ENCODE results near the gene KCNQ1OT1. TPM values are rescaled to one million over a fixed set of nuclear protein-coding genes. Genes with fewer than 3 reads are reported as not detected.

The KCNQ1OT1 gene
- total RNA-seq, 1 experiment from 2014 or later = 1.2 TPM

DNA sequence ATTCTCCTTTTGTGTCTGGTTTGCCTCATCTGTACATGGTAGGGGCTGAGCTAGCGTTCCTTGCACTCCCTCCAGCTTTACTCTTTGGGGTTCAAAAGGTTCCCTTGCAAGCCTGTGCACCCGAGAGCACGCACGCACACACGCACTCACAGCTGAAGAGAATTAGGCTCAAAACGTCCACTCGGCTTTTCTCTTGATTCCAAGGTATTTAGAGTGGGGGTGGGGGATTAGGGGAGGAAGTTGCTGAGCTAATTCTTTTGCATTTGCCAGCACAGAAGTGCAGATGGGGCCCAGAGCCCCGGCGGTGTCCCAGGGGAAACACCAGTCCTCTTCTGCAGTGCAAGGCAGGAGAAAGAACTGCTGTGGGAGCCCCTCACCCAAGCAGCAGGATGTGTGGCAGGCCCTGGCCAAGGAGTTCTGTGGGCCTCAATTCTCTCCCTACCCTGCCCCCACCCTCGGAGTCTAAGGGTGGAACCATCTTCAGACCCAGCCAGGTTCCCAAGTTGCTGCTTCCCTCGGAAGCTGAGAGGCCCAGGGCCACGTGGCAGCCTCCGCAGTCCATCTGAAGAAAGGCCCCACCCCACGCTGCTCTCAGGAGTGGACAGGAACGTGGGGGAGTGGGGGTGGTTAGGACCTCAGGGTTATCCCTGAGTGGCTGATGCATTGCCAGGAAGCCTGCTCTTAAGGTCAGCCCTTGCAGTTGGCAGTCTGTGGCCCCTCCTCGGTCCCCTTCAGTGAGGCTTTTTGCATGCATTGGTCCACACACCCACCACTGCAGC lies 3.8 kb upstream of the KCNQ1OT1 start:
- Histone ChIP-seq H3K4me2 (ENCODE audit: insufficient read depth, insufficient read length, low read length) (no peak overlapping the region), H3K23me2 (ENCODE audit: insufficient read length, low read depth, low read length, poor library complexity, severe bottlenecking) (peaks cover 7% of the 10 kb centered on the region), H2AK5ac (ENCODE audit: insufficient read length, low read length) (no peak overlapping the region), H3T11ph (ENCODE audit: low read length) (no peak overlapping the region), H4K91ac (ENCODE audit: insufficient read length, low read depth, low read length) (no peak overlapping the region), H2AFZ (ENCODE audit: low read length) (no peak overlapping the region), H3K9ac (ENCODE audit: extremely low read depth, insufficient read length, low read length) (no peak overlapping the region), H4K20me1 (ENCODE audit: control insufficient read depth, insufficient read depth, insufficient read length) (no peaks in the 10 kb centered on the region), H3K79me1 (ENCODE audit: insufficient read depth, low read depth, low read length, poor library complexity, severe bottlenecking) (no peaks in the 10 kb centered on the region), H2BK20ac (ENCODE audit: low read depth, low read length, poor library complexity, severe bottlenecking) (no peak overlapping the region), H3K9me3 (ENCODE audit: control insufficient read depth, low read depth, low read length) (no peaks in the 10 kb centered on the region), H2BK15ac (ENCODE audit: low read depth, low read length) (no peak overlapping the region), H3K23ac (ENCODE audit: insufficient read length, low read depth, low read length) (no peak overlapping the region), H3K18ac (ENCODE audit: insufficient read length, low read depth, low read length) (no peak overlapping the region), H2BK120ac (ENCODE audit: low read depth, low read length, poor library complexity, severe bottlenecking) (no peak overlapping the region), H2BK12ac (ENCODE audit: insufficient read length, low read depth, low read length) (no peak overlapping the region), H4K5ac (ENCODE audit: insufficient read length, low read depth, low read length) (no peak overlapping the region), H3K14ac (ENCODE audit: insufficient read depth, low read length) (no peak overlapping the region), H3K27me3 (ENCODE audit: insufficient read depth, low read length) (no peaks in the 10 kb centered on the region; the same call in 1 of the 2 replicates), H3K56ac (ENCODE audit: insufficient read length, low read depth, low read length) (no peak overlapping the region), H3K79me2 (ENCODE audit: insufficient read depth, low read length) (no peaks in the 10 kb centered on the region), H3K4me1 (ENCODE audit: insufficient read depth, low read length) (peaks cover 3% of the 10 kb centered on the region; the same call in 1 of the 2 replicates), H3K27ac (ENCODE audit: insufficient read length, low read depth, low read length) (no peak overlapping the region), H2BK5ac (ENCODE audit: insufficient read length, low read length) (no peak overlapping the region), H4K8ac (replicated peaks; ENCODE audit: insufficient read length, low read depth, low read length) (no peak overlapping the region), H3K4ac (ENCODE audit: low read depth, low read length) (no peak overlapping the region)
- peaks cover 13 to 16% of the 10 kb centered on the region in 2 experiments for H3K9me3 Mint-ChIP-seq
- H3K27me3 Mint-ChIP-seq (ENCODE audit: low read depth) = peaks cover 83% of the 10 kb centered on the region
- H3K4me3 Mint-ChIP-seq = 0 out of 5 replicates have a peak overlapping the region, but pooled peaks of 1 of the 2 experiments have one; percentile 26
- peak overlapping the region in 1 of 3 experiments; percentile 49; a peak in 1 of 7 replicates for H3K27ac Mint-ChIP-seq
- WGBS (ENCODE audit: extremely low coverage, insufficient read length, low lambda C conversion rate) = no CpG with 5 or more reads among the region's 16 CpGs
- TF ChIP-seq, protein P1, sequence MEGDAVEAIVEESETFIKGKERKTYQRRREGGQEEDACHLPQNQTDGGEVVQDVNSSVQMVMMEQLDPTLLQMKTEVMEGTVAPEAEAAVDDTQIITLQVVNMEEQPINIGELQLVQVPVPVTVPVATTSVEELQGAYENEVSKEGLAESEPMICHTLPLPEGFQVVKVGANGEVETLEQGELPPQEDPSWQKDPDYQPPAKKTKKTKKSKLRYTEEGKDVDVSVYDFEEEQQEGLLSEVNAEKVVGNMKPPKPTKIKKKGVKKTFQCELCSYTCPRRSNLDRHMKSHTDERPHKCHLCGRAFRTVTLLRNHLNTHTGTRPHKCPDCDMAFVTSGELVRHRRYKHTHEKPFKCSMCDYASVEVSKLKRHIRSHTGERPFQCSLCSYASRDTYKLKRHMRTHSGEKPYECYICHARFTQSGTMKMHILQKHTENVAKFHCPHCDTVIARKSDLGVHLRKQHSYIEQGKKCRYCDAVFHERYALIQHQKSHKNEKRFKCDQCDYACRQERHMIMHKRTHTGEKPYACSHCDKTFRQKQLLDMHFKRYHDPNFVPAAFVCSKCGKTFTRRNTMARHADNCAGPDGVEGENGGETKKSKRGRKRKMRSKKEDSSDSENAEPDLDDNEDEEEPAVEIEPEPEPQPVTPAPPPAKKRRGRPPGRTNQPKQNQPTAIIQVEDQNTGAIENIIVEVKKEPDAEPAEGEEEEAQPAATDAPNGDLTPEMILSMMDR (conservative IDR thresholded peaks at IDR 0.05) = no peak
- peaks cover 2 to 23% (median 15%) of the 10 kb centered on the region in 3 experiments; a peak in 5 of 7 replicates for H3K36me3 Mint-ChIP-seq (ENCODE audit: insufficient read depth in 1 of 3, low read depth in 3 of 3)
- peaks cover 43 to 44% of the 10 kb centered on the region in 2 experiments for H3K4me1 Mint-ChIP-seq
- DNase-seq = no peak
